Upper lobe of left lung (tissue), 6 donors: ENCODE results near the gene ACACA. TPM values are rescaled to one million over a fixed set of nuclear protein-coding genes. Genes with fewer than 3 reads are reported as not detected.

Experiments used
- ATAC-seq, 2 donors: fragments of 200-7000 bp; cut with Tn5 transposase; one replicate each; pipeline ENCODE4 v1.9.1; 2022; ENCODE audit warnings: mild to moderate bottlenecking in 2 of 2, moderate library complexity in 2 of 2; ENCODE audit not compliant: low FRiP score in 2 of 2
- DNase-seq, 2 donors: peaks; one replicate each; pipeline ENCODE4 v3.0.0-alpha.2; 2019 to 2020
- H3K27ac ChIP-seq, 4 donors: fragments of 200-600 bp; sonication (generic); one replicate each; pipeline ENCODE4 v1.5.1; 2016 to 2019
- H3K27me3 ChIP-seq, 4 donors: fragments of 200-600 bp; sonication (generic); one replicate each; pipeline ENCODE4 v1.5.1; 2017 to 2019
- H3K36me3 ChIP-seq, 4 donors: fragments of 200-600 bp; sonication (generic); one replicate each; pipeline ENCODE4 v1.5.1; 2016 to 2019
- H3K4me1 ChIP-seq, 4 donors: fragments of 200-600 bp; sonication (generic); one replicate each; pipeline ENCODE4 v1.5.1; 2018 to 2019
- H3K4me3 ChIP-seq, 4 donors: fragments of 200-600 bp; sonication (generic); one replicate each; pipeline ENCODE4 v1.5.1; 2017 to 2019; ENCODE audit warnings: mild to moderate bottlenecking in 2 of 4, moderate library complexity in 1 of 4
- H3K9me3 ChIP-seq, 4 donors: fragments of 200-600 bp; sonication (generic); one replicate each; pipeline ENCODE4 v1.5.1; 2018 to 2019
- EP300 ChIP-seq, 4 donors: sonication (generic); formaldehyde crosslinking; IDR thresholded peaks; one replicate each; pipeline ENCODE4 v1.5.1; 2017; ENCODE audit warnings: antibody characterized with exemption in 4 of 4, control low read depth in 2 of 4
- POLR2A ChIP-seq, 4 donors: fragments of 450-650 bp; IDR thresholded peaks; one replicate each; pipeline ENCODE4 v1.5.1; 2016 to 2017; ENCODE audit warnings: antibody characterized with exemption in 4 of 4, mild to moderate bottlenecking in 2 of 4
- POLR2AphosphoS5 ChIP-seq, 2 donors: sonication (generic); formaldehyde crosslinking; IDR thresholded peaks; one replicate each; pipeline ENCODE4 v1.5.1; 2017; ENCODE audit warnings: antibody characterized with exemption in 2 of 2
- WGBS, 2 donors: methylation state at CpG; one replicate each; pipeline ENCODE4 v1.1.5; 2017 to 2018; 5-methylcytosine and 5-hydroxymethylcytosine counted together
- total RNA-seq, 6 donors: library from RNA; depleted of rRNA in 4 of 6; stranded (reverse); fragments of >200 nt in 4 of 6; gene quantifications; one replicate each; pipeline versions ENCODE4 v1.1.0 to v1.2.1, GENCODE V29; 2016 to 2021
- TF ChIP-seq, protein P1 (sequence below), 6 experiments: fragments of 450-650 bp in 4 of 6; fragments of 200-600 bp in 2 of 6; sonication (generic) in 2 of 6; IDR thresholded peaks; one replicate each; pipeline ENCODE4 v1.5.1; 2016 to 2019; ENCODE audit warnings: antibody characterized with exemption in 6 of 6
- donor health status: DM: no; HTN: no; CAD: no; lungs with moderate emphysema.
- donor health status: DM: no; HTN: yes; CAD: no; lungs with severe emphysema.

The ACACA gene
- total RNA-seq, 6 donors from 2014 or later = 55.7 to 129 (median 91.9) TPM

- H3K4me3 ChIP-seq = no peak overlapping the region
- peaks cover 0 to 23% (median 9%) of the 10 kb centered on the region in 4 donors for H3K36me3 ChIP-seq
- H3K9me3 ChIP-seq = no peaks in the 10 kb centered on the region
- DNase-seq = no peak
- 93 to 100% methylated on average over 1 of the region's 1 CpG for WGBS, 2 donors
- no peaks in the 10 kb centered on the region for H3K27me3 ChIP-seq
- TF ChIP-seq POLR2A (IDR thresholded peaks at IDR 0.05) = no peak
- TF ChIP-seq POLR2AphosphoS5 (IDR thresholded peaks at IDR 0.05) = no peak
- TF ChIP-seq, protein P1, sequence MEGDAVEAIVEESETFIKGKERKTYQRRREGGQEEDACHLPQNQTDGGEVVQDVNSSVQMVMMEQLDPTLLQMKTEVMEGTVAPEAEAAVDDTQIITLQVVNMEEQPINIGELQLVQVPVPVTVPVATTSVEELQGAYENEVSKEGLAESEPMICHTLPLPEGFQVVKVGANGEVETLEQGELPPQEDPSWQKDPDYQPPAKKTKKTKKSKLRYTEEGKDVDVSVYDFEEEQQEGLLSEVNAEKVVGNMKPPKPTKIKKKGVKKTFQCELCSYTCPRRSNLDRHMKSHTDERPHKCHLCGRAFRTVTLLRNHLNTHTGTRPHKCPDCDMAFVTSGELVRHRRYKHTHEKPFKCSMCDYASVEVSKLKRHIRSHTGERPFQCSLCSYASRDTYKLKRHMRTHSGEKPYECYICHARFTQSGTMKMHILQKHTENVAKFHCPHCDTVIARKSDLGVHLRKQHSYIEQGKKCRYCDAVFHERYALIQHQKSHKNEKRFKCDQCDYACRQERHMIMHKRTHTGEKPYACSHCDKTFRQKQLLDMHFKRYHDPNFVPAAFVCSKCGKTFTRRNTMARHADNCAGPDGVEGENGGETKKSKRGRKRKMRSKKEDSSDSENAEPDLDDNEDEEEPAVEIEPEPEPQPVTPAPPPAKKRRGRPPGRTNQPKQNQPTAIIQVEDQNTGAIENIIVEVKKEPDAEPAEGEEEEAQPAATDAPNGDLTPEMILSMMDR (IDR thresholded peaks at IDR 0.05) = no peak
- TF ChIP-seq EP300 (IDR thresholded peaks at IDR 0.05) = no peak
- no peak for ATAC-seq
- H3K4me1 ChIP-seq = peaks cover 0 to 11% (median 0%) of the 10 kb centered on the region in 4 donors
- H3K27ac ChIP-seq = no peak overlapping the region
These were observed 150.0 kb downstream of the ACACA start for GRCh38 chr17:37256627-37257026.

GRCh38 chr17:37255432-37255831, 151.2 kb downstream of the ACACA start:
- Histone ChIP-seq H3K27ac (no peak overlapping the region), H3K36me3 (peaks cover 0 to 28% (median 18%) of the 10 kb centered on the region in 4 donors), H3K9me3 (no peaks in the 10 kb centered on the region), H3K4me3 (no peak overlapping the region), H3K4me1 (peaks cover 0 to 7% (median 0%) of the 10 kb centered on the region in 4 donors), H3K27me3 (no peaks in the 10 kb centered on the region)
- ATAC-seq = no peak
- no peak for DNase-seq
- TF ChIP-seq POLR2A (IDR thresholded peaks at IDR 0.05) = no peak
- no peak for TF ChIP-seq EP300 (IDR thresholded peaks at IDR 0.05)
- no peak for TF ChIP-seq POLR2AphosphoS5 (IDR thresholded peaks at IDR 0.05)
- TF ChIP-seq, protein P1 (IDR thresholded peaks at IDR 0.05) = no peak
- 82 to 87% methylated on average over 5 of the region's 5 CpGs for WGBS, 2 donors

GRCh38 chr17:37247825-37248224, 158.8 kb downstream of the ACACA start:
- ATAC-seq (no peak), DNase-seq (no peak)
- TF ChIP-seq POLR2AphosphoS5 (IDR thresholded peaks at IDR 0.05) (no peak), EP300 (IDR thresholded peaks at IDR 0.05) (no peak), POLR2A (IDR thresholded peaks at IDR 0.05) (no peak)
- TF ChIP-seq, protein P1 (IDR thresholded peaks at IDR 0.05) = no peak
- Histone ChIP-seq H3K27ac (no peak overlapping the region), H3K27me3 (no peaks in the 10 kb centered on the region), H3K4me1 (no peaks in the 10 kb centered on the region), H3K36me3 (peaks cover 34 to 76% (median 49%) of the 10 kb centered on the region in 4 donors), H3K4me3 (no peak overlapping the region), H3K9me3 (no peaks in the 10 kb centered on the region)
- 89 to 91% methylated on average over 4 of the region's 4 CpGs for WGBS, 2 donors

DNA sequence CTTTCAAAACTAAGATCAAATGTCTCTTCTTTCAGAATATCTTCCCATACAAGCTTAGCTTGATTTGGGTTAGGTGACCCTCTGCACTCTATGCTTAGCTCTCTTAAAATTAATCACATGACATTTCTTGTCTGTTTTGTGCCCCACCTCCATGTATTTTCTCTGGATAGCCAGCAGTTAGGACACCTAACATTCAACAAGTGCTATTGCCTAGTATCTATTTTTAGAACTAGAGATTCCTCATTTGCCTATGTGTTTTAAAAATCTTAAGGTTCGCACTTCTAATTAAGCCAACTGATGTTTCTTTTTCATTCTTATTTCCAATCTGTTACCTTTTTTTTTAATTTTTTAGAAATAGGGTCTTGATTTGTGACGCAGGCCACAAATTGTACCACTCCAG, 160.6 kb downstream of the ACACA start:
- DNase-seq (no peak), ATAC-seq (no peak)
- Histone ChIP-seq H3K27ac (no peak overlapping the region), H3K4me3 (no peak overlapping the region), H3K9me3 (no peaks in the 10 kb centered on the region), H3K36me3 (peaks cover 42 to 88% (median 56%) of the 10 kb centered on the region in 4 donors), H3K4me1 (no peaks in the 10 kb centered on the region), H3K27me3 (no peaks in the 10 kb centered on the region)
- 96 to 100% methylated on average over 2 of the region's 2 CpGs for WGBS, 2 donors
- TF ChIP-seq EP300 (IDR thresholded peaks at IDR 0.05) = no peak
- no peak for TF ChIP-seq POLR2A (IDR thresholded peaks at IDR 0.05)
- no peak for TF ChIP-seq POLR2AphosphoS5 (IDR thresholded peaks at IDR 0.05)
- TF ChIP-seq, protein P1 (IDR thresholded peaks at IDR 0.05) = no peak

DNA sequence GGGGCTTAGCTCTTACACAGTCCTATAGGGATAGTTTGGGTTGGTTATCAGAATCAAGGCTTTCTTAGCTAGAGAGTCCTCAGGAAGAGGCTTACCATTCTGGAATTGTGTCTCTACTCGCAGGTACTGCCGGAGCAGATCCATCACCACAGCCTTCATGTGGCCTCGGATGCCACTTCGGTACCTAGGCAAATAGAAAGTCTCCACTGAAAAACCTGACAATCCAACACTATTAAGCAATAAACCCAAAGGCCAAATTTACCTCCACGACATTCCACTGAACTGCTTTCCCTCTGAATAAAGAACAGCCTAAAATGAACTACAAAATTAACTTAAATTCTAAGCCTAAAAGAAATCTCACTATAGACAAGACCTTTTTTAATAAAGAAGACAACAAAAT, 166.3 kb downstream of the ACACA start:
- H3K27me3 ChIP-seq = no peaks in the 10 kb centered on the region
- TF ChIP-seq, protein P1 (IDR thresholded peaks at IDR 0.05) = no peak
- no peak for TF ChIP-seq POLR2A (IDR thresholded peaks at IDR 0.05)
- TF ChIP-seq POLR2AphosphoS5 (IDR thresholded peaks at IDR 0.05) = no peak
- TF ChIP-seq EP300 (IDR thresholded peaks at IDR 0.05) = no peak
- no peak overlapping the region for H3K27ac ChIP-seq
- WGBS, 2 donors = 79 to 94% methylated on average over 5 of the region's 5 CpGs
- DNase-seq (no peak), ATAC-seq (no peak)
- H3K36me3 ChIP-seq = peaks cover 19 to 81% (median 41%) of the 10 kb centered on the region in 4 donors
- H3K9me3 ChIP-seq = no peaks in the 10 kb centered on the region
- H3K4me1 ChIP-seq = no peaks in the 10 kb centered on the region
- no peak overlapping the region for H3K4me3 ChIP-seq
